NCI-H1105 treated with DMSO at 0.1 percent for 48 hours (cell line): ENCODE measurements around the gene LNX1.

ENCODE experiments used
- DNase-seq: peaks from one replicate; lab custom pipeline; 2025; lab: John Stamatoyannopoulos, UW

LNX1 gene

DNA sequence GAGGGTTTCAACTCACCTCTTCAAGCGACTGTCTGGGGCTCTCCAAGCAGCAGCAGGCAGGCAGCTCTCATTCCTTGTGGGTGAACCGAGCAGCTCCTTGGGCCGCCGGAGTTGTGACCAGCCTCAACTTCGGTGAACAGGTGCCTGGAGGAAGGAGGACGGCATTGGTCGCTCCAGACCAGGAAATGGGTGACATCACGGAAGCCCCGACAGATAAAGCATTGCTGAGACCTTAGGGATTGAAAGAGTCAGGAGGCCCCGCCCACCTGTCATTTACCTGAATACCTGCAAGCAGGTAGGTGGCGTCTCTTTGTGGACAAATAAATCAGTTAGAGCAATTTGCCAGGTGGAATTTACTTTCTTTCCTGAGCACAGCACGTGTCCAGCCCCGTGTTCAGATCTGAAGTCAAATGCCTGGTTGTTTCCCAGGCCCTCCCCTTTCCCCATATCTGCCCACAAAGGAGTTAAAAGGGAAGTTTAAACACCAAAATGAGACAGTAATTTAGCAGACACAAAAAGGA lies at the start of gene LNX1:
LNX1 (minus strand) TSS at position 115 of the 521 bp plus-strand sequence. CDS start 17,484 bp downstream, outside the sequence.
- DNase-seq: no peak

GRCh38 chr4:53640576-53641453 lies 49.5 kb upstream of the LNX1 start:
- DNase-seq: peak; percentile 71

DNA sequence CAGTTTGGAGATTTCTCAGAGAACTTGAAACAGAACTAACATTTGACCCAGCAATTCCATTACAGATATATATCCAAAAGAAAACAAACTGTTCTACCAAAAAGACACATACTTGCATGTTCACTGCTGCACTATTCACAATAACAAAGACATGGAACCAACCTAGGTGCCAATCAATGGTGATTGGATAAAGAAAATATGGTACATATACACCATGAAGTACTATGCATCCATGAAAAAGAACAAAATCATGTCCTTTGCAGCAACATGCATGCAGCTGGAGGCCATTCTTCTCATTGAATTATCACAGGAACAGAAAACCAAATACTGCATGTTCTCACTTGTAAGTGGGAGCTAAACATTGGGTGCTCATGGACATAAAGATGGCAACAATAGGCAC lies 47.6 kb upstream of the LNX1 start:
- DNase-seq: no peak

DNA sequence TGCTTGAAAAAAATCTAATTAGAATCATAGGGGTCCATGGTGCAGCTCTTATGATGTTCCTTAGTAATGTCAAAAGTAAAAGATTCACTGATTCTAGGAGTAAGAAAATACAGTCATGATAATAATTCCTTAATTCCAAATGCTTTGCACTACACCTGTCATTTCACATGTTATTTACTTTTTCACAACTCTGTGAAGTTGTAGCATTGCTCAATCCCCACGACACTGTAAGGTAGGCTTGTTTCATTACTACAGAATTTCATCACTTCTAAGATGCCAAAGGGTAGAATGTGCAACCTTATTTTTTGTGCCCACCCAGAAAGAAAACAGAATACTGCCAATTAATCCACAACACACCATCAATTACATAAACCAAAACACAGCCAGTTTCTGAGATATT lies 46.1 kb upstream of the LNX1 start:
- no peak for DNase-seq

DNA sequence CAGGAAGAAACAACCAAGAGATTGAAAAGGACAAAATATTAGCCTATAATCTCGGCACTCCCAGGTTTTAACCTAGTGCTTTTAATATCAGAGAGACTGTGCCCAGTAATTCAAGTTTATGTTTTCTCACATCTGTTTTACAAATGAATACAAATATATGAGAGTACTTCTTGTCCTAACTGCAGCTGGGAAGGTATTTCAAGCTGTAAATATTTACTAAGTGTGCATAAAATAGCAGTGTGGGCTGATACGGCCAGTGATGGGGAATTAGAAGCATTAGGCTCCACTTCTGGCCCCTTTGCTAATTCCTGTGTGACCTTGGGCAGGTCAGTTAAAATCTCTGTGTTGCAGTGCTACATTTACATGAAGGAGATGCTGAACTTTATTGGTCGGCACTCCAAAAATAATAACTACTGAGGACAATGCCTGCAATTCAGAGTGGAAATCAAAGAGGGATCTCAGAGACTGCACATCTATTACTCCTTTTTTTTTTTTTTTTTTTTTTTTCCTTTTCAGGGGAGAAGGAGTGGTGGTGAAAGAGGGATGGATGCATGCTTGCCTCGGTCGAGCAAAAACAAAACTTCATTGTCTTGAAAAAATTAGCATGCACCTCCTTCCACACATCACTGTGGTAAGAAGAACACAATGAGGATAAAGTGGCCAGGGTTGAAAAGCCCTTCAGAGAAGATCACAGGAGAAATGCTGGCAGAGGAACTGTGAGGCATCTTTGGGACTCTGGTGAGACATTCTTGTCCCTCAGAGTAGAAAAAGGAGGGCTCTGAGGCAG lies 44.6 kb upstream of the LNX1 start:
- DNase-seq: no peak

DNA sequence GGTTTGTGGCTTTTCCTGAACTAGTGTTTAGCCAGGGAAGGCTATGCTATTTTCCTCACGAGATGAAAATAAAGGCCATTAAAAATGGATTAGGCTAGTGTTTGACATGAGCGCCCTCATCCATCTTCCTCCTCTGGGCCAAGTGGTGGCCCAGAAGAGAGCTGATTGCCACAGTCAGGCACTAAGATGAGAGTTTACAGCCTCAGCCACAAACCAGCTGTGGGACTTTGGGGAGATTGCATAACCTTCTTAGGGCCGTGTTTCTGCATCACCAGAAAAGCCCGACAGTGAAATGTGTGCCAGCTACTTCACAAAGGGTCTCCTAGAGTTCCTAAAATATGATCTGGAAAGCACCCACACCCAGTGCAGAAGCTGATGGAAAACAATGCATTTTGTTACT lies 42.3 kb upstream of the LNX1 start:
- no peak for DNase-seq

- no peak for DNase-seq
These were observed 38.0 kb upstream of the LNX1 start for GRCh38 chr4:53629296-53629695.

DNA sequence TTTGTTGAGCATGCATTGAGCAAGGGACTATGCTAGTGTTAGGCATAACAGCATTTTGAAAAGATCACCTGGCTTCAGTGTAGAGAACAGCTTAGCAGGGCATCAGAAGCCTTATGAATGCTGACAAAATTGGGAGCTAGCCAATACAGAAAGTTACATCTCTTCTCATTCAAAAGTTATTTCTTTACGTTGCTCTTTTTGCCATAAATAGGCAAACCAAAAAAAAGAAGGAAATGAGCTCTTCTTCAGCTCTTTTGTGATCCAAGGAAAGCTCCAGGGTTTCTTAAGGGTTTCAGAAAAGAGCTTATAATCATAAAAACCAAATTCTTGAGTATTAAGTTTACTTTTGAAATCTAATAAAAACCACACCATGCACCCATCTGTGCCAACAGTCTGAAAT lies 35.2 kb upstream of the LNX1 start:
- DNase-seq: no peak

DNA sequence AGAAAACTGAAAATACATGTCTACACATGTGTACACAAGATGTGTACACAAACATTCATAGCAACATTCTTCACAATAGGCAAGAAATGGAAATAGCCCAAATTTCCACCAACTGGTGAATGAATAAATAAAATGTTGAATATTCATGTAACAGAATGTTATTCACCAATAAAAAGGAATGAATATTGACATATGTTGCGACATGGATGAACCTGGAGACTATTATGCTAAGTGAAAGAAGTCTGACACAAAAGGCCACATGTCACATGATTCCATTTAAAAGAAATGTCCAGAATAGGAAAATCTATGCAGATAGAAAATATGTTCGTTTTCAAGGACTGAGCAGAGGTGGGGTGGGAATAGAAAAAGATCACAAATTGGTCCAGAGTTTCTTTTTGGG lies 34.6 kb upstream of the LNX1 start:
- DNase-seq: no peak

- no peak for DNase-seq
These were observed 31.5 kb upstream of the LNX1 start for GRCh38 chr4:53622739-53623151.

GRCh38 chr4:53620956-53621355 lies 29.7 kb upstream of the LNX1 start:
- no peak for DNase-seq

GRCh38 chr4:53619431-53619830 lies 28.1 kb upstream of the LNX1 start:
- no peak for DNase-seq

DNA sequence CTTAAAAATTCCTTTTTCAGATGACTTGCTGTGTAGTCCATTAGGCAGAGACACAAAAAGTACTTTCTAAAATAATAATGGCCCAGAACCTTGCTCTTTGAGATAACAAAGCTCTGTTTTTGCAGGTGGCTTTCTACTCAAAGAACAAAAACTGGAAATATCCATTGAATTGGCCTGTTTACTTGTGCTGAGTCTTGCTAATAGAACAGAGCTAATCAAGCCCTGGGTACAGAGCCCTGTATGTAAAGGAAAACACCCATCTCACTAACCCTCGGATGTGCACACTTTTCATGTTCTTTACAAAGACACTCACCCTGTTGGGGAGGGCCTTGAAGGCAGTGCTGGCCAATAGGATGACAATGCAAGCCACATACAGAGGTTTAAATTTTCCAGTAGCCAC lies 27.0 kb upstream of the LNX1 start:
- no peak for DNase-seq

GRCh38 chr4:53617101-53617680 lies 25.9 kb upstream of the LNX1 start:
- peak; percentile 18 for DNase-seq

- no peak for DNase-seq
These were observed 24.9 kb upstream of the LNX1 start for GRCh38 chr4:53616219-53616618.

- no peak for DNase-seq
These were observed 23.3 kb upstream of the LNX1 start for GRCh38 chr4:53614591-53614990.

- DNase-seq: no peak
These were observed 22.1 kb upstream of the LNX1 start for GRCh38 chr4:53613428-53613827.

DNA sequence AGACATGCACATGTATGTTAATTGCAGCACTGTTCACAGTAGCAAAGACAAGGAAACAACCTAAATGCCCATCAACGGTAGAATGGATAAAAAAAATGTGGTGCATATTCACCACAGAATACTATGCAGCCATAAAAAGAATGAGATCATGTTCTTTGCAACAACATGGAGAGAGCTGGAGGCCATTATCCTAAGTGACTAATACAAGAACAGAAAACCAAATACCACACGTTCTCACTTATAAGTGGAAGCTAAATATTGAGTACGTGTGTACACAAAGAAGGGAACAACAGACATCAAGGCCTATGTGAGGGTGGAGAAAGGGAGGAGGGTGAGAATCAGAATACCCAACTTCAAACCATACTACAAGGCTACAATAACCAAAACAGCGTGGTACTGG lies 17.4 kb upstream of the LNX1 start:
- no peak for DNase-seq

- DNase-seq: no peak
These were observed 17.0 kb upstream of the LNX1 start for GRCh38 chr4:53608242-53608641.

- DNase-seq: no peak
These were observed 14.5 kb upstream of the LNX1 start for GRCh38 chr4:53605783-53606182.

DNA sequence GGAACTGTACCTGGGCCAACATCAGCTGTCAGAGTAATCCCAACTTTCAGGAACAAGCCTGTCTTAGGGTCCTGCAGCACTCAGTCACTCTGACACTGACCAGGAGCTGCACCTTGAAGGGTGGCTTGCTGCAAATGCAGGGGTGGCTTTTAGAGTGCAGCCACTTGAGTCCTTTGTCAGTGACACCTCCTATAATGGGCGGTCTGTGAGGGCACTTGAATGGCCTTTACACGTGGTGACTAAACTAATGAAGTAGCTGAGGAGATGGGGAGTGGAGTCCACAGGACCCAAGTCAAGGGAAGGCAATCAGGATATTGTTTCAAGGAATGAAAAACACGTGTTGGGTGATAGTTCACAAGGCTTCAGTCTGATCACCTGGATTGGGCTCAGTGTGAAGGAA lies 11.1 kb upstream of the LNX1 start:
- DNase-seq: no peak

DNA sequence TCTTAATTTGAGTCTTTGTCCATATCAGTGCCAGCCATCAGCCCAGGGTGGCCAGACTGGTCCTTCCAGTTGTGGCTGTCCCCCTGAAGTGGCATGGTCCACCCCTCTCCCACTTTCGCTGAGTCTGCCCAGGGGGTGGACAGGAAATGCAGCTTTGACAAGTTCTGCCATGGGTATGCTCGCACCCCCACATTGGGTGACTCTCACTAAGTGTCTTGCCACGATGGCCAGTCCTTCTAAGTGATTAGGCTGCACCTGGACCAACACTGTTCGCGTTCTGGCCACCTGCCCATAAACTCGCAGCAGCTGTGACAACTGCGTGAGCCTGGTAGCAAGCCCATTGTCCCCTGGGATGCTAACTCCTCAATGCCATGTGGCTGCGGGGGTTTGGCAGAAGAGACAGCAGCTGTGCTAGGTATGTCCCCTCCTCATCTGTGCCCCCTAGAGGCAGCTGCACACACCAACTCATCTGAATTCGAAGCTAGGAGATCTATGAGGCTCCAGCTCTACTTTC lies 10.0 kb upstream of the LNX1 start:
- DNase-seq: peak; percentile 73
